Calu3 (cell line): ENCODE data around the gene MOB3A. TPM values are rescaled to one million over a fixed set of nuclear protein-coding genes. Genes with fewer than 3 reads are reported as not detected.

ENCODE experiments used
- BruUV-seq: library from RNA; stranded (reverse); fragments of 400-500 nt; replicated peaks from 2 replicates; lab custom pipeline; 2021; lab: Mats Ljungman, UMichigan
- CTCF ChIA-PET: fragments of 300-600 bp; sonication (Branson Sonifier 250); formaldehyde crosslinking; loops from one replicate; lab custom pipeline; 2022; ENCODE audit warnings: antibody characterized with exemption; lab: Charles Lee
- DNase-seq: peaks from one replicate; pipeline ENCODE4 v3.0.0; 2022
- H3K27ac Mint-ChIP-seq: one replicate; pipeline ENCODE4 v1.8.0; 2022; ENCODE audit warnings: mixed read lengths; ENCODE audit not compliant: unreplicated experiment
- H3K27me3 Mint-ChIP-seq: one replicate; pipeline ENCODE4 v1.8.0; 2022; ENCODE audit warnings: mixed read lengths; ENCODE audit not compliant: unreplicated experiment
- H3K36me3 Mint-ChIP-seq: one replicate; pipeline ENCODE4 v1.8.0; 2022; ENCODE audit warnings: mild to moderate bottlenecking, moderate library complexity, mixed read lengths; ENCODE audit not compliant: insufficient read depth, unreplicated experiment
- H3K4me1 Mint-ChIP-seq: one replicate; pipeline ENCODE4 v1.8.0; 2022; ENCODE audit warnings: mild to moderate bottlenecking, low read depth, mixed read lengths; ENCODE audit not compliant: unreplicated experiment
- H3K4me3 Mint-ChIP-seq: one replicate; pipeline ENCODE4 v1.8.0; 2022; ENCODE audit warnings: mild to moderate bottlenecking, low read depth, moderate library complexity, mixed read lengths; ENCODE audit not compliant: unreplicated experiment
- H3K9me3 Mint-ChIP-seq: one replicate; pipeline ENCODE4 v1.8.0; 2022; ENCODE audit warnings: low read depth, mixed read lengths; ENCODE audit not compliant: unreplicated experiment
- intact Hi-C: fragments of 100-400 bp; cut with micrococcal nuclease; formaldehyde crosslinking; loops from one replicate; pipeline ENCODE4 v1.10.0; 2022; ENCODE audit not compliant: unreplicated experiment
- total RNA-seq: library from RNA; stranded (reverse); gene quantifications from 2 replicates; pipeline ENCODE4 v1.2.3, GENCODE V29; 2022
- TF ChIP-seq, protein P1 (sequence below): fragments of 200-600 bp; IDR thresholded peaks from one replicate; pipeline ENCODE4 v1.8.0; 2022; ENCODE audit warnings: antibody characterized with exemption; ENCODE audit not compliant: unreplicated experiment

Gene MOB3A
- total RNA-seq, 1 experiment from 2014 or later: 15.8 TPM

DNA sequence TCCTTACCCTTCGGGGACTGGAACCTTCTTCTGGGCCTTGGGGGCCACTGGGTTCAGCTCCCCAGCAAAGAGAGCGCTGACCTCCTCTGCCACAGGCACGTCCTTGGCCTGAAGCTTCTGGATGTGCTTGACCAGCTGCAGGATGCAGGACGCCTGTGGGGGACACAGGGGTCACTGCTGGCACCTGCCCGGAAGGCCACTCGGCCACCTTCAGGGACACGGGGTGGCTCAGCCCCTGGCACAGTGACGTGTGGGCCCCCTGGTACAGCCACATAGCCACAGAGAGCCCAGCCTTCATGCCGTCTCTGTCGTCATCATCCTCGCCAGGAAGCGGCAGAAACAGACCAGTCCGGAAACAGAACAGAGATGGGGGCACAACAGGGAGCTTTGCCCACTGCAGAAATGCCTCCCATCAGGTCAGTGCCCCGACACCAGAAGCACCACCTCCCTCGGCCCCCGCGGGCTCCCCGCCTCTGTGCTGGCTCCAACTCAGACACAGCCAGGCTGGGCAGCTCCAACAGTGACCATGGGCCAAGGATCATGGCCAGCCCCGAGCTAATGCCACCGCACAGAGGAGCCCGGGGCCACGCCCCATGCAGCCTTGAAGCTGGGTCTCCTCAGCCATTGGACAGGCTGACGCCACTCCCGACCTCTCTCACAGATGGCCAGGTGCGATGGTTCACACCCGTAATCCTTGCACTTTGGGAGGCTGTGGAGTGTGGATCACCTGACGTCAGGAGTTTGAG lies 21.3 kb upstream of the MOB3A start:
- Mint-ChIP-seq H3K27ac (no peak overlapping the region), H3K4me3 (no peak overlapping the region), H3K9me3 (no peaks in the 10 kb centered on the region), H3K4me1 (no peaks in the 10 kb centered on the region), H3K27me3 (no peaks in the 10 kb centered on the region), H3K36me3 (peaks cover 74% of the 10 kb centered on the region)
- intact Hi-C loops: no loop called here
- CTCF ChIA-PET: interaction anchor here (0.6 kb wide), 1 partner anchor 23 kb away, joined by 3 read pairs; no protein-coding TSS in a partner anchor
- BruUV-seq: no TSS peak
- DNase-seq: no peak
- TF ChIP-seq, protein P1, sequence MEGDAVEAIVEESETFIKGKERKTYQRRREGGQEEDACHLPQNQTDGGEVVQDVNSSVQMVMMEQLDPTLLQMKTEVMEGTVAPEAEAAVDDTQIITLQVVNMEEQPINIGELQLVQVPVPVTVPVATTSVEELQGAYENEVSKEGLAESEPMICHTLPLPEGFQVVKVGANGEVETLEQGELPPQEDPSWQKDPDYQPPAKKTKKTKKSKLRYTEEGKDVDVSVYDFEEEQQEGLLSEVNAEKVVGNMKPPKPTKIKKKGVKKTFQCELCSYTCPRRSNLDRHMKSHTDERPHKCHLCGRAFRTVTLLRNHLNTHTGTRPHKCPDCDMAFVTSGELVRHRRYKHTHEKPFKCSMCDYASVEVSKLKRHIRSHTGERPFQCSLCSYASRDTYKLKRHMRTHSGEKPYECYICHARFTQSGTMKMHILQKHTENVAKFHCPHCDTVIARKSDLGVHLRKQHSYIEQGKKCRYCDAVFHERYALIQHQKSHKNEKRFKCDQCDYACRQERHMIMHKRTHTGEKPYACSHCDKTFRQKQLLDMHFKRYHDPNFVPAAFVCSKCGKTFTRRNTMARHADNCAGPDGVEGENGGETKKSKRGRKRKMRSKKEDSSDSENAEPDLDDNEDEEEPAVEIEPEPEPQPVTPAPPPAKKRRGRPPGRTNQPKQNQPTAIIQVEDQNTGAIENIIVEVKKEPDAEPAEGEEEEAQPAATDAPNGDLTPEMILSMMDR: no peak

DNA sequence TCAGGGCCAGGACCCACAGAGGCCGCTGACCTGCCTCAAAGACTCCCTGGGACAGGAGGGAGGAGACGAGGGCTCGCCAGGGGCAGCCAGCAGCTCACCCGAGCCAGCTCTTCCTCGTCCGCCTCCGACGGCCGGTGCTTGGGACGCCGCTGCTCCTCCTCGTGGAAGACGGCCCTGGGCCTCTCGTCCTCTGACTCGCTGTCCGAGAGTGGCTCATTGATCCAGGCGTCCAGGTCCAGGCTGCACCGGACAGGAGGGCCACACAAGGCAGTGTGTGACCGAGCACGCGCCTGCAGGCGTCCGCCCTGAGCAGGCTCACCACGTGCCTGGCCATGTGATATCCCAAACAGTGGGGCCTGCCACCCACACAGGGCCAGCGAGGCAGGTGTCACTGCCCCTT lies 20.4 kb upstream of the MOB3A start:
- TF ChIP-seq, protein P1: no peak
- Mint-ChIP-seq H3K4me1 (no peaks in the 10 kb centered on the region), H3K9me3 (no peaks in the 10 kb centered on the region), H3K36me3 (peaks cover 70% of the 10 kb centered on the region), H3K27ac (no peak overlapping the region), H3K27me3 (no peaks in the 10 kb centered on the region), H3K4me3 (no peak overlapping the region)
- CTCF ChIA-PET: no interaction called here
- BruUV-seq: no TSS peak
- no peak for DNase-seq
- intact Hi-C loops: no loop called here

DNA sequence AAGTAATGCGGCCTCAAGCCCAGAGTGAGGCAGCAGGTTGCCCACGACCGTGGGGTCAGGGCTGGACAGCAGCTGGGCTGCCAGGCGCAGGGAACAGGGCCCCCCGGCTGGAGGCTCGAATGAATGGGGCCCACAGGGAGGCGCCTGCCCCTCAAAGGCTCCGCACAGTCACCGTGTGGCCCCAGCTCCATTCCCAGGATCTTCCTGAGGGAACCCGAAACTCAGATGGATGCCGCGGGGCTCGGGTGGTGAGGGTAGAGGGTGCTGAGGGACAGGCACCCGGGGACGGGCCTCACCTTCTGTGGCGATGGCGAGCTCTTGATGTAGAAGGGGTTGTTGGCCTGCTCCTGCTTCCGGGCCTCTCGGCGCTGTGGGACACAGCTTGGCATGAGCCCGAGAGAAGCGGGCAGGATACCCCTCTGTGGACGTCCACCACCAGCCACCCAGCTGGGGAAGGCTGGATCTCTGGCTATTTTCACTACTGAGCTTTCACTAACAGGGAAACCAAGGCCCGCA lies 19.8 kb upstream of the MOB3A start:
- Mint-ChIP-seq H3K27me3 (no peaks in the 10 kb centered on the region), H3K27ac (no peak overlapping the region), H3K9me3 (no peaks in the 10 kb centered on the region), H3K4me3 (no peak overlapping the region), H3K4me1 (no peaks in the 10 kb centered on the region), H3K36me3 (peaks cover 71% of the 10 kb centered on the region)
- CTCF ChIA-PET: no interaction called here
- no peak for DNase-seq
- TF ChIP-seq, protein P1: no peak
- intact Hi-C loops: no loop called here
- no TSS peak for BruUV-seq

DNA sequence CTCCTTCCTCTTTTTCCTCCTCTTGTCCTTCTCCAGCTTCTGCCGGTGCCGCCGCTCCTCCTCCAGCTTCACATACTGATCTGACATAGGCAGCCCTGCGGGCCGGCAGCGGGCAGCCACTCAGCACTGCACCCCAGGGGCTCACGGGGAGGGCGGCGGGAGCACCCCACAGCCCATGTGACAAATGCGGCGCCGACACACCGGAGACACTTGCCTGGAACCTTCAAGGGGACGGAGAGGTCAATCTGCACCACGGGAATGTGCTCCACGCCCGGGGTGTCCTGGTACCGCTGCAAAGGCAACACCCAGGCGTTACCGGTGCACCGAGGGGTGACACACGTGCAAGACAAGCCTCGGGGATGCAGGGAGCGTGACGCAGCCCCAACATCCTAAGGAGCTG lies 19.2 kb upstream of the MOB3A start:
- no peaks in the 10 kb centered on the region for H3K27me3 Mint-ChIP-seq
- TF ChIP-seq, protein P1: no peak
- H3K9me3 Mint-ChIP-seq: no peaks in the 10 kb centered on the region
- no peak overlapping the region for H3K27ac Mint-ChIP-seq
- BruUV-seq: no TSS peak
- intact Hi-C loops: no loop called here
- no peaks in the 10 kb centered on the region for H3K4me1 Mint-ChIP-seq
- H3K4me3 Mint-ChIP-seq: no peak overlapping the region
- H3K36me3 Mint-ChIP-seq: peaks cover 71% of the 10 kb centered on the region
- no peak for DNase-seq
- CTCF ChIA-PET: no interaction called here
